Naive thymus-derived CD4-positive, alpha-beta T cell (primary cell): ENCODE results near the gene COL4A6. TPM values are rescaled to one million over a fixed set of nuclear protein-coding genes. Genes with fewer than 3 reads are reported as not detected.

Experiments used
- ATAC-seq: fragments of 150-1000 bp; cut with Tn5 transposase; 2 replicates; pipeline ENCODE4 v1.10.0; 2021; ENCODE audit warnings: mild to moderate bottlenecking, moderate library complexity
- CTCF ChIA-PET: fragments of 350-600 bp; sonication (Branson Sonifier 250); formaldehyde crosslinking; loops from one replicate; lab custom pipeline; 2021; ENCODE audit warnings: antibody characterized with exemption; lab: Charles Lee
- POLR2A ChIA-PET: fragments of 350-600 bp; sonication (Branson Sonifier 250); formaldehyde crosslinking; loops from one replicate; lab custom pipeline; 2021; ENCODE audit warnings: antibody characterized with exemption, inconsistent platforms; lab: Charles Lee
- DNase-seq, 9 donors: peaks; one replicate each; pipeline versions ENCODE4 v3.0.0 to v3.0.0-alpha.2; 2020 to 2022; ENCODE audit warnings: mixed read lengths in 1 of 9
- H3K27ac ChIP-seq: one replicate; pipeline ENCODE4 v1.7.0; 2013; ENCODE audit warnings: mild to moderate bottlenecking, low read depth, low read length, moderate library complexity
- H3K27me3 ChIP-seq, 2 donors: one replicate each; pipeline ENCODE4 v1.7.0; 2013; ENCODE audit warnings: low read length in 2 of 2, mild to moderate bottlenecking in 2 of 2, moderate library complexity in 2 of 2; ENCODE audit not compliant: control insufficient read depth in 2 of 2, insufficient read depth in 2 of 2
- H3K36me3 ChIP-seq, 3 experiments: 1 replicate in 2 of 3; 2 replicates in 1 of 3; pipeline ENCODE4 v1.7.0; 2013; ENCODE audit warnings: low read length in 3 of 3, mild to moderate bottlenecking in 3 of 3, moderate library complexity in 1 of 3; ENCODE audit not compliant: insufficient read depth in 3 of 3, control insufficient read depth in 2 of 3
- H3K4me1 ChIP-seq, 2 donors: one replicate each; pipeline ENCODE4 v1.7.0; 2013; ENCODE audit warnings: low read length in 2 of 2, mild to moderate bottlenecking in 2 of 2, moderate library complexity in 1 of 2; ENCODE audit not compliant: control insufficient read depth in 2 of 2, insufficient read depth in 2 of 2
- H3K4me3 ChIP-seq: 2 replicates; pipeline ENCODE4 v1.7.0; 2013; ENCODE audit warnings: mild to moderate bottlenecking, low read length
- H3K9me3 ChIP-seq, 3 experiments: 1 replicate in 2 of 3; 2 replicates in 1 of 3; pipeline ENCODE4 v1.7.0; 2013; ENCODE audit warnings: low read length in 3 of 3; ENCODE audit not compliant: control insufficient read depth in 2 of 3
- H3K27ac Mint-ChIP-seq, 9 donors: one replicate each; pipeline ENCODE4 v1.8.0; 2020 to 2022; ENCODE audit warnings: mixed read lengths in 9 of 9, mild to moderate bottlenecking in 8 of 9, moderate library complexity in 5 of 9, inconsistent platforms in 2 of 9
- H3K27me3 Mint-ChIP-seq, 5 donors: one replicate each; pipeline ENCODE4 v1.8.0; 2021 to 2022; ENCODE audit warnings: mixed read lengths in 5 of 5, mild to moderate bottlenecking in 1 of 5
- H3K36me3 Mint-ChIP-seq, 5 donors: one replicate each; pipeline ENCODE4 v1.8.0; 2020 to 2022; ENCODE audit warnings: mixed read lengths in 5 of 5, mild to moderate bottlenecking in 3 of 5, inconsistent platforms in 1 of 5
- H3K4me1 Mint-ChIP-seq, 7 donors: one replicate each; pipeline ENCODE4 v1.8.0; 2020 to 2022; ENCODE audit warnings: mixed read lengths in 7 of 7, mild to moderate bottlenecking in 3 of 7, inconsistent platforms in 1 of 7
- H3K4me3 Mint-ChIP-seq, 10 donors: one replicate each; pipeline ENCODE4 v1.8.0; 2020 to 2022; ENCODE audit warnings: mild to moderate bottlenecking in 10 of 10, mixed read lengths in 10 of 10, moderate library complexity in 6 of 10, inconsistent platforms in 2 of 10
- H3K9me3 Mint-ChIP-seq, 11 donors: one replicate each; pipeline ENCODE4 v1.8.0; 2020 to 2022; ENCODE audit warnings: mixed read lengths in 11 of 11, mild to moderate bottlenecking in 4 of 11, inconsistent platforms in 1 of 11, moderate library complexity in 1 of 11
- intact Hi-C, 2 donors: fragments of 100-400 bp; cut with micrococcal nuclease; formaldehyde crosslinking; loops; one replicate each; pipeline ENCODE4 v1.15.1; 2023
- polyA plus RNA-seq, 2 donors: library from polyadenylated mRNA; unstranded; fragments of 300-500 nt; fragmentation: Illumina TruSeq; gene quantifications; one replicate each; pipeline ENCODE4 v1.2.3, GENCODE V29; 2021
- total RNA-seq, 6 experiments: library from RNA in 5 of 6; stranded (reverse) in 5 of 6; gene quantifications; 1 replicate in 5 of 6; 2 replicates in 1 of 6; pipeline ENCODE4 v1.2.3 and lab custom pipeline; 2021 to 2026

The COL4A6 gene
- total and polyA plus RNA-seq, 7 experiments from 2014 or later = not detected

GRCh38 chrX:108132876-108133275, 305.3 kb downstream of the COL4A6 start:
- intact Hi-C loops = no loop called here
- no peaks in the 10 kb centered on the region for H3K27me3 Mint-ChIP-seq
- H3K4me1 ChIP-seq = no peaks in the 10 kb centered on the region
- peaks cover 0 to 19% (median 0%) of the 10 kb centered on the region in 3 experiments for H3K36me3 ChIP-seq
- H3K4me3 ChIP-seq = no peak overlapping the region
- ChIA-PET POLR2A (no interaction called here), CTCF (no interaction called here)
- H3K4me3 Mint-ChIP-seq = no peak overlapping the region
- DNase-seq = no peak
- H3K9me3 ChIP-seq = no peaks in the 10 kb centered on the region
- H3K4me1 Mint-ChIP-seq = no peaks in the 10 kb centered on the region
- H3K27me3 ChIP-seq = no peaks in the 10 kb centered on the region
- no peak for ATAC-seq
- no peak overlapping the region for H3K27ac ChIP-seq
- peaks cover 0 to 3% (median 0%) of the 10 kb centered on the region in 11 donors for H3K9me3 Mint-ChIP-seq
- H3K36me3 Mint-ChIP-seq = peaks cover 4 to 49% (median 19%) of the 10 kb centered on the region in 5 donors
- no peak overlapping the region for H3K27ac Mint-ChIP-seq

- Mint-ChIP-seq H3K4me3 (no peak overlapping the region), H3K4me1 (no peaks in the 10 kb centered on the region), H3K9me3 (peaks cover 0 to 3% (median 0%) of the 10 kb centered on the region in 11 donors), H3K27me3 (no peaks in the 10 kb centered on the region), H3K36me3 (peaks cover 4 to 48% (median 19%) of the 10 kb centered on the region in 5 donors), H3K27ac (no peak overlapping the region)
- ATAC-seq = no peak
- peaks cover 0 to 14% (median 0%) of the 10 kb centered on the region in 3 experiments for H3K36me3 ChIP-seq
- POLR2A ChIA-PET = no interaction called here
- no peaks in the 10 kb centered on the region for H3K9me3 ChIP-seq
- no peak overlapping the region for H3K27ac ChIP-seq
- H3K27me3 ChIP-seq = no peaks in the 10 kb centered on the region
- CTCF ChIA-PET = no interaction called here
- intact Hi-C loops = no loop called here
- no peak for DNase-seq
- H3K4me1 ChIP-seq = no peaks in the 10 kb centered on the region
- no peak overlapping the region for H3K4me3 ChIP-seq
Observed at GRCh38 chrX:108132034-108132433, 306.2 kb downstream of the COL4A6 start.

GRCh38 chrX:108131471-108131870, 306.8 kb downstream of the COL4A6 start:
- Mint-ChIP-seq H3K27ac (no peak overlapping the region), H3K4me1 (no peaks in the 10 kb centered on the region), H3K4me3 (no peak overlapping the region), H3K36me3 (peaks cover 4 to 50% (median 19%) of the 10 kb centered on the region in 5 donors), H3K27me3 (no peaks in the 10 kb centered on the region), H3K9me3 (peaks cover 0 to 3% (median 0%) of the 10 kb centered on the region in 11 donors)
- Histone ChIP-seq H3K4me1 (no peaks in the 10 kb centered on the region), H3K27ac (no peak overlapping the region), H3K27me3 (no peaks in the 10 kb centered on the region), H3K4me3 (no peak overlapping the region), H3K36me3 (peaks cover 0 to 12% (median 0%) of the 10 kb centered on the region in 3 experiments), H3K9me3 (no peaks in the 10 kb centered on the region)
- POLR2A ChIA-PET = no interaction called here
- intact Hi-C loops = no loop called here
- no peak for DNase-seq
- no peak for ATAC-seq
- CTCF ChIA-PET = no interaction called here

GRCh38 chrX:108130889-108131288, 307.3 kb downstream of the COL4A6 start:
- H3K27me3 ChIP-seq = no peaks in the 10 kb centered on the region
- no peak overlapping the region for H3K27ac ChIP-seq
- POLR2A ChIA-PET = no interaction called here
- no peak overlapping the region for H3K27ac Mint-ChIP-seq
- no peak overlapping the region for H3K4me3 Mint-ChIP-seq
- H3K9me3 ChIP-seq = no peaks in the 10 kb centered on the region
- DNase-seq = no peak
- peaks cover 4 to 52% (median 19%) of the 10 kb centered on the region in 5 donors for H3K36me3 Mint-ChIP-seq
- no peak for ATAC-seq
- H3K4me1 Mint-ChIP-seq = no peaks in the 10 kb centered on the region
- H3K27me3 Mint-ChIP-seq = no peaks in the 10 kb centered on the region
- H3K4me3 ChIP-seq = no peak overlapping the region
- CTCF ChIA-PET = no interaction called here
- H3K9me3 Mint-ChIP-seq = peaks cover 0 to 3% (median 0%) of the 10 kb centered on the region in 11 donors
- peaks cover 0 to 12% (median 0%) of the 10 kb centered on the region in 3 experiments for H3K36me3 ChIP-seq
- intact Hi-C loops = no loop called here
- no peaks in the 10 kb centered on the region for H3K4me1 ChIP-seq

- no peaks in the 10 kb centered on the region for H3K9me3 ChIP-seq
- H3K27me3 Mint-ChIP-seq = no peaks in the 10 kb centered on the region
- no peaks in the 10 kb centered on the region for H3K4me1 ChIP-seq
- peaks cover 4 to 36% (median 13%) of the 10 kb centered on the region in 5 donors for H3K36me3 Mint-ChIP-seq
- no peak for ATAC-seq
- CTCF ChIA-PET = no interaction called here
- intact Hi-C loops = no loop called here
- POLR2A ChIA-PET = no interaction called here
- no peak overlapping the region for H3K27ac Mint-ChIP-seq
- no peak overlapping the region for H3K4me3 Mint-ChIP-seq
- H3K4me1 Mint-ChIP-seq = no peaks in the 10 kb centered on the region
- peaks cover 0 to 3% (median 0%) of the 10 kb centered on the region in 11 donors for H3K9me3 Mint-ChIP-seq
- no peak overlapping the region for H3K27ac ChIP-seq
- no peak for DNase-seq
- no peaks in the 10 kb centered on the region for H3K27me3 ChIP-seq
- no peak overlapping the region for H3K4me3 ChIP-seq
- H3K36me3 ChIP-seq = peaks cover 0 to 6% (median 0%) of the 10 kb centered on the region in 3 experiments
Observed at GRCh38 chrX:108127152-108127551, 311.1 kb downstream of the COL4A6 start.

GRCh38 chrX:108126661-108127060, 311.6 kb downstream of the COL4A6 start:
- DNase-seq (no peak), ATAC-seq (no peak)
- Histone ChIP-seq H3K36me3 (peaks cover 0 to 6% (median 0%) of the 10 kb centered on the region in 3 experiments), H3K9me3 (no peaks in the 10 kb centered on the region), H3K27me3 (no peaks in the 10 kb centered on the region), H3K4me1 (no peaks in the 10 kb centered on the region), H3K4me3 (no peak overlapping the region), H3K27ac (no peak overlapping the region)
- H3K27me3 Mint-ChIP-seq = no peaks in the 10 kb centered on the region
- POLR2A ChIA-PET = no interaction called here
- H3K4me1 Mint-ChIP-seq = no peaks in the 10 kb centered on the region
- CTCF ChIA-PET = no interaction called here
- peaks cover 0 to 3% (median 0%) of the 10 kb centered on the region in 11 donors for H3K9me3 Mint-ChIP-seq
- intact Hi-C loops = no loop called here
- no peak overlapping the region for H3K27ac Mint-ChIP-seq
- peaks cover 3 to 33% (median 11%) of the 10 kb centered on the region in 5 donors for H3K36me3 Mint-ChIP-seq
- H3K4me3 Mint-ChIP-seq = no peak overlapping the region

- H3K9me3 Mint-ChIP-seq = no peaks in the 10 kb centered on the region
- peaks cover 0 to 1% (median 0%) of the 10 kb centered on the region in 7 donors for H3K4me1 Mint-ChIP-seq
- ATAC-seq (no peak), DNase-seq (no peak)
- Histone ChIP-seq H3K4me1 (no peaks in the 10 kb centered on the region), H3K4me3 (no peak overlapping the region), H3K27ac (no peak overlapping the region), H3K36me3 (no peaks in the 10 kb centered on the region), H3K27me3 (no peaks in the 10 kb centered on the region), H3K9me3 (no peaks in the 10 kb centered on the region)
- H3K4me3 Mint-ChIP-seq = no peak overlapping the region
- intact Hi-C loops = no loop called here
- peaks cover 0 to 17% (median 2%) of the 10 kb centered on the region in 5 donors for H3K36me3 Mint-ChIP-seq
- no peaks in the 10 kb centered on the region for H3K27me3 Mint-ChIP-seq
- POLR2A ChIA-PET = no interaction called here
- CTCF ChIA-PET = no interaction called here
- H3K27ac Mint-ChIP-seq = no peak overlapping the region
Observed at GRCh38 chrX:108123591-108124366, 314.4 kb downstream of the COL4A6 start.
